GM18508 (cell line): Measurements from ENCODE around the gene TSLP.

Experiments used
- ATAC-seq: cut with Tn5 transposase; IDR thresholded peaks from one replicate; pipeline ENCODE4 v1.9.1; 2021; ENCODE audit warnings: moderate number of reproducible peaks; ENCODE audit not compliant: insufficient read depth, unreplicated experiment

Gene TSLP

GRCh38 chr5:111071413-111071812 lies at the start of gene TSLP:
Gene TSLP, plus strand, starts transcription at chr5:111071713. Its CDS starts 178 bp downstream, at chr5:111071891.
- ATAC-seq = no peak

GRCh38 chr5:111022301-111022700 lies 49.2 kb upstream of the TSLP start:
- ATAC-seq = no peak

- ATAC-seq = no peak
Observed at GRCh38 chr5:111028865-111029264, 42.6 kb upstream of the TSLP start.

GRCh38 chr5:111043712-111044506 lies 27.6 kb upstream of the TSLP start:
- no peak for ATAC-seq

GRCh38 chr5:111058064-111058463 lies 13.4 kb upstream of the TSLP start:
- no peak for ATAC-seq

GRCh38 chr5:111060169-111060568 lies 11.3 kb upstream of the TSLP start:
- ATAC-seq = no peak

- no peak for ATAC-seq
Observed at GRCh38 chr5:111061618-111062017, 9.9 kb upstream of the TSLP start.

- peak; percentile 58 for ATAC-seq
Observed at GRCh38 chr5:111063709-111064322, 7.7 kb upstream of the TSLP start.

GRCh38 chr5:111066261-111066938 lies 5.1 kb upstream of the TSLP start:
- no peak for ATAC-seq

- ATAC-seq = no peak
Observed at GRCh38 chr5:111068213-111068612, 3.3 kb upstream of the TSLP start.

- no peak for ATAC-seq
Observed at GRCh38 chr5:111069839-111070238, 1.7 kb upstream of the TSLP start.

- no peak for ATAC-seq
Observed at GRCh38 chr5:111070272-111071134, 1.0 kb upstream of the TSLP start.

GRCh38 chr5:111072949-111073682 lies 1.6 kb downstream of the TSLP start:
- no peak for ATAC-seq

- no peak for ATAC-seq
Observed at GRCh38 chr5:111074244-111074643, 2.7 kb downstream of the TSLP start.

GRCh38 chr5:111075520-111075919 lies 4.0 kb downstream of the TSLP start:
- ATAC-seq = no peak

- no peak for ATAC-seq
Observed at GRCh38 chr5:111076091-111076490, 4.6 kb downstream of the TSLP start.

GRCh38 chr5:111077678-111078077 lies 6.2 kb downstream of the TSLP start:
- no peak for ATAC-seq

- no peak for ATAC-seq
Observed at GRCh38 chr5:111079846-111080245, 8.3 kb downstream of the TSLP start.

- peak; percentile 76 for ATAC-seq
Observed at GRCh38 chr5:111083323-111083722, 11.8 kb downstream of the TSLP start.
